GM12878 (cell line): ENCODE results near the gene ELMOD3. TPM values are rescaled to one million over a fixed set of nuclear protein-coding genes. Genes with fewer than 3 reads are reported as not detected.

Experiments
- ATAC-seq: fragments of 200-7000 bp; cut with Tn5 transposase; 3 replicates; pipeline ENCODE4 v1.9.1; 2020; ENCODE audit warnings: mild to moderate bottlenecking, moderate library complexity
- BruUV-seq: library from RNA; stranded (reverse); fragments of 400-500 nt; replicated peaks from 2 replicates; lab custom pipeline; 2021; lab: Mats Ljungman, UMichigan
- CTCF ChIA-PET: fragments of 300-600 bp; sonication (Branson Sonifier 250); formaldehyde crosslinking; extraction: SDS; loops from one replicate; lab custom pipeline; 2021; ENCODE audit warnings: inconsistent platforms; lab: Yijun Ruan, JAX
- POLR2A ChIA-PET: fragments of 350-600 bp; formaldehyde crosslinking; extraction: SDS; loops from one replicate; lab custom pipeline; 2021; ENCODE audit warnings: inconsistent platforms; lab: Charles Lee
- RAD21 ChIA-PET: fragments of 300-600 bp; sonication (Branson Sonifier 250); formaldehyde crosslinking; loops from one replicate; lab custom pipeline; 2023; ENCODE audit warnings: antibody characterized with exemption; ENCODE audit not compliant: unreplicated experiment; lab: Charles Lee
- SMC1A ChIA-PET: fragments of 300-600 bp; sonication (Branson Sonifier 250); formaldehyde crosslinking; loops from one replicate; lab custom pipeline; 2023; ENCODE audit not compliant: unreplicated experiment, uncharacterized antibody; lab: Charles Lee
- DNase-seq: peaks from one replicate; pipeline ENCODE4 v3.0.0-alpha.2; 2011; ENCODE audit warnings: low read depth, low spot score
- FAIRE-seq: peaks from 3 replicates; lab custom pipeline; 2011; peaks lifted over from hg19 to GRCh38; lab: Jason Lieb, UNC
- H2AFZ ChIP-seq: 2 replicates; pipeline ENCODE4 v1.6.0; 2011; ENCODE audit warnings: low read depth, low read length, control low read depth; ENCODE audit not compliant: control insufficient read depth
- H3K27ac ChIP-seq: 2 replicates; pipeline ENCODE4 v1.5.1; 2011; ENCODE audit warnings: control low read depth; ENCODE audit not compliant: control insufficient read depth, insufficient read depth
- H3K27me3 ChIP-seq, 2 experiments: replicated peaks in 1 of 2; 2 replicates each; pipeline versions ENCODE4 v1.6.0 to v1.6.1; 2011; ENCODE audit warnings: low read length in 1 of 2; ENCODE audit not compliant: control insufficient read depth in 2 of 2, insufficient read depth in 2 of 2
- H3K36me3 ChIP-seq, 2 experiments: 2 replicates each; pipeline ENCODE4 v1.5.1; 2011; ENCODE audit warnings: low read length in 1 of 2; ENCODE audit not compliant: control insufficient read depth in 2 of 2, insufficient read depth in 2 of 2
- H3K4me1 ChIP-seq: 2 replicates; pipeline ENCODE4 v1.6.1; 2011; ENCODE audit warnings: mild to moderate bottlenecking, low read length, moderate library complexity, mixed read lengths; ENCODE audit not compliant: control insufficient read depth, insufficient read depth
- H3K4me2 ChIP-seq: 2 replicates; pipeline ENCODE4 v1.6.0; 2011; ENCODE audit warnings: control low read depth; ENCODE audit not compliant: control insufficient read depth, insufficient read depth
- H3K4me3 ChIP-seq: fragments of 200-600 bp; sonication (generic); 2 replicates; pipeline ENCODE4 v1.5.1; 2016
- H3K79me2 ChIP-seq: 2 replicates; pipeline ENCODE4 v1.6.0; 2011; ENCODE audit warnings: low read length; ENCODE audit not compliant: control insufficient read depth, insufficient read depth
- H3K9ac ChIP-seq: 2 replicates; pipeline ENCODE4 v1.8.0; 2011; ENCODE audit warnings: low read length, control low read depth, mixed read lengths; ENCODE audit not compliant: control insufficient read depth, insufficient read depth
- H3K9me3 ChIP-seq: replicated peaks from 3 replicates; pipeline ENCODE4 v1.5.1; 2011; ENCODE audit warnings: mild to moderate bottlenecking, low read length; ENCODE audit not compliant: control insufficient read depth, insufficient read depth
- H4K20me1 ChIP-seq: 2 replicates; pipeline ENCODE4 v1.6.0; 2011; ENCODE audit not compliant: control insufficient read depth, insufficient read depth
- BCL3 ChIP-seq: IDR thresholded peaks from 2 replicates; pipeline ENCODE4 v1.6.1; 2011; ENCODE audit warnings: borderline replicate concordance, low read depth, mild to moderate bottlenecking, moderate library complexity, low read length; ENCODE audit not compliant: insufficient read depth, poor library complexity, severe bottlenecking
- BHLHE40 ChIP-seq, 2 experiments: fragments of 450-650 bp in 1 of 2; IDR thresholded peaks; 2 replicates each; pipeline ENCODE4 v1.6.1; 2011 to 2017; ENCODE audit warnings: low read depth in 2 of 2, borderline replicate concordance in 1 of 2, improper control_type of control experiment in 1 of 2, low read length in 1 of 2, mild to moderate bottlenecking in 1 of 2
- EP300 ChIP-seq, 2 experiments: fragments of 150-350 bp in 1 of 2; IDR thresholded peaks; 2 replicates each; pipeline ENCODE4 v1.6.1; 2011 to 2012; ENCODE audit warnings: low read depth in 2 of 2, low read length in 2 of 2, borderline replicate concordance in 1 of 2, improper control_type of control experiment in 1 of 2, inconsistent platforms in 1 of 2; ENCODE audit not compliant: control insufficient read depth in 1 of 2
- GABPA ChIP-seq: IDR thresholded peaks from 2 replicates; pipeline ENCODE4 v1.6.1; 2014; ENCODE audit warnings: antibody characterized with exemption, low read depth, mild to moderate bottlenecking, inconsistent platforms
- NBN ChIP-seq: fragments of 450-650 bp; IDR thresholded peaks from 2 replicates; pipeline ENCODE4 v1.6.1; 2016
- NR2C1 ChIP-seq: fragments of 450-650 bp; IDR thresholded peaks from 2 replicates; pipeline ENCODE4 v1.6.1; 2017; ENCODE audit warnings: antibody characterized with exemption, mild to moderate bottlenecking, moderate library complexity
- NR2C2 ChIP-seq: IDR thresholded peaks from 2 replicates; pipeline ENCODE4 v1.6.1; 2011; ENCODE audit warnings: borderline replicate concordance, low read depth; ENCODE audit not compliant: control insufficient read depth, insufficient read length
- POLR2A ChIP-seq: IDR thresholded peaks from 2 replicates; pipeline ENCODE4 v1.6.1; 2011; ENCODE audit warnings: low read depth, mild to moderate bottlenecking, low read length
- RFX5 ChIP-seq: IDR thresholded peaks from 2 replicates; pipeline ENCODE4 v1.6.1; 2011; ENCODE audit warnings: low read depth, low read length, improper control_type of control experiment
- SIX5 ChIP-seq: IDR thresholded peaks from 2 replicates; pipeline ENCODE4 v1.6.1; 2011; ENCODE audit warnings: mild to moderate bottlenecking, low read depth, low read length, moderate library complexity; ENCODE audit not compliant: severe bottlenecking
- ZNF24 ChIP-seq: fragments of 450-650 bp; IDR thresholded peaks from 2 replicates; pipeline ENCODE4 v1.6.1; 2017; ENCODE audit warnings: antibody characterized with exemption, mild to moderate bottlenecking
- ZNF384 ChIP-seq: IDR thresholded peaks from 2 replicates; pipeline ENCODE4 v1.6.1; 2012; ENCODE audit warnings: low read depth, mild to moderate bottlenecking, low read length, improper control_type of control experiment, borderline replicate concordance
- ZSCAN29 ChIP-seq: fragments of 450-650 bp; IDR thresholded peaks from 2 replicates; pipeline ENCODE4 v1.6.1; 2017; ENCODE audit warnings: mild to moderate bottlenecking, moderate library complexity
- WGBS: methylation state at CpG from one replicate; pipeline ENCODE4 v1.1.6; 2016; ENCODE audit warnings: low lambda C conversion rate; ENCODE audit not compliant: insufficient replicate concordance, insufficient coverage; ENCODE audit errors: missing lambda C conversion rate; 5-methylcytosine and 5-hydroxymethylcytosine counted together
- in situ Hi-C: fragments of 300-500 bp; cut with MboI; formaldehyde crosslinking; loops from 9 replicates; pipeline ENCODE4 v1.14.3; 2018; ENCODE audit warnings: mixed read lengths
- intact Hi-C: fragments of 100-400 bp; cut with micrococcal nuclease; formaldehyde crosslinking; loops from one replicate; pipeline ENCODE4 v1.14.2; 2022; ENCODE audit not compliant: unreplicated experiment
- polyA plus RNA-seq, 11 experiments: library from polyadenylated mRNA; depleted of rRNA in 4 of 11; unstranded in 6 of 11; stranded (reverse) in 5 of 11; fragments of >200 nt; fragmentation: Nextera tagmentation in 4 of 11; fragmentation: Illumina TruSeq in 1 of 11; extraction: Ambion mirVana in 4 of 11; extraction: Trizol in 1 of 11; gene quantifications; 1 replicate in 1 of 11; 2 replicates in 10 of 11; pipeline versions ENCODE4 v1.2.1 to v1.2.3, GENCODE V29; 2011 to 2016; ENCODE audit warnings: inconsistent platforms in 2 of 11, missing spikeins in 2 of 11, low read depth in 1 of 11
- total RNA-seq, 4 experiments: library from RNA; depleted of rRNA in 3 of 4; stranded (reverse); fragments of >200 nt in 3 of 4; fragmentation: Illumina TruSeq in 1 of 4; extraction: Trizol in 1 of 4; gene quantifications; 2 replicates each; pipeline versions ENCODE4 v1.2.1 to v1.2.3, GENCODE V29; 2013 to 2021
- TF ChIP-seq, protein P1 (sequence below): fragments of 450-650 bp; IDR thresholded peaks from 2 replicates; pipeline ENCODE4 v1.6.1; 2018; ENCODE audit warnings: mild to moderate bottlenecking, low read depth, moderate library complexity; ENCODE audit not compliant: partially characterized antibody
- TF ChIP-seq, protein P2 (sequence below): IDR thresholded peaks from 2 replicates; pipeline ENCODE4 v1.6.1; 2012; ENCODE audit warnings: low read depth, low read length, improper control_type of control experiment
- TF ChIP-seq, protein P3 (sequence below): fragments of 150-350 bp; IDR thresholded peaks from 2 replicates; pipeline ENCODE4 v1.6.1; 2016; ENCODE audit warnings: low read depth, low read length

The ELMOD3 gene
- total and polyA plus RNA-seq, 10 of the 15 experiments (the other 5 are each of a cell fraction or from before 2014, with no cell fraction given), result 1.2 to 19.1 (median 12.5) TPM

GRCh38 chr2:85439986-85440385 lies 85.4 kb downstream of the ELMOD3 start:
- Histone ChIP-seq H4K20me1 (no peaks in the 10 kb centered on the region), H3K4me3 (no peak overlapping the region), H3K9ac (no peak overlapping the region), H3K9me3 (no peaks in the 10 kb centered on the region), H3K4me1 (peaks cover 8% of the 10 kb centered on the region; the same call in 1 of the 2 replicates), H3K36me3 (no peaks in the 10 kb centered on the region), H3K4me2 (no peak overlapping the region), H3K79me2 (no peaks in the 10 kb centered on the region), H3K27me3 (no peaks in the 10 kb centered on the region), H3K27ac (no peak overlapping the region), H2AFZ (no peak overlapping the region)
- CTCF ChIA-PET, result no interaction called here
- 7% methylated on average over 6 of the region's 7 CpGs for WGBS
- POLR2A ChIA-PET, result no interaction called here
- no peak for ATAC-seq
- BruUV-seq, result no TSS peak
- intact Hi-C loops, result no loop called here
- DNase-seq, result no peak
- in situ Hi-C loops, result no loop called here
- RAD21 ChIA-PET, result interaction anchor here (0.6 to 1.7 kb wide), 2 partner anchors 81 to 111 kb away, joined by 3 to 5 read pairs; no protein-coding TSS in a partner anchor
- no peak for FAIRE-seq
- SMC1A ChIA-PET, result interaction anchor here (1.1 kb wide), 1 partner anchor 112 kb away, joined by 3 read pairs; no protein-coding TSS in a partner anchor
- TF ChIP-seq ZNF24 (no peak), BHLHE40 (IDR thresholded peaks at IDR 0.05; ENCODE audit: borderline replicate concordance in 1 of 2, low read depth in 2 of 2, low read length in 1 of 2) (no peak), GABPA (no peak), ZSCAN29 (no peak), NBN (no peak), SIX5 (no peak), NR2C1 (no peak), RFX5 (no peak), BCL3 (no peak), NR2C2 (no peak), EP300 (IDR thresholded peaks at IDR 0.05; ENCODE audit: borderline replicate concordance in 1 of 2, control insufficient read depth in 1 of 2, low read depth in 2 of 2, low read length in 2 of 2) (no peak), POLR2A (no peak), ZNF384 (no peak)
- TF ChIP-seq, protein P1, sequence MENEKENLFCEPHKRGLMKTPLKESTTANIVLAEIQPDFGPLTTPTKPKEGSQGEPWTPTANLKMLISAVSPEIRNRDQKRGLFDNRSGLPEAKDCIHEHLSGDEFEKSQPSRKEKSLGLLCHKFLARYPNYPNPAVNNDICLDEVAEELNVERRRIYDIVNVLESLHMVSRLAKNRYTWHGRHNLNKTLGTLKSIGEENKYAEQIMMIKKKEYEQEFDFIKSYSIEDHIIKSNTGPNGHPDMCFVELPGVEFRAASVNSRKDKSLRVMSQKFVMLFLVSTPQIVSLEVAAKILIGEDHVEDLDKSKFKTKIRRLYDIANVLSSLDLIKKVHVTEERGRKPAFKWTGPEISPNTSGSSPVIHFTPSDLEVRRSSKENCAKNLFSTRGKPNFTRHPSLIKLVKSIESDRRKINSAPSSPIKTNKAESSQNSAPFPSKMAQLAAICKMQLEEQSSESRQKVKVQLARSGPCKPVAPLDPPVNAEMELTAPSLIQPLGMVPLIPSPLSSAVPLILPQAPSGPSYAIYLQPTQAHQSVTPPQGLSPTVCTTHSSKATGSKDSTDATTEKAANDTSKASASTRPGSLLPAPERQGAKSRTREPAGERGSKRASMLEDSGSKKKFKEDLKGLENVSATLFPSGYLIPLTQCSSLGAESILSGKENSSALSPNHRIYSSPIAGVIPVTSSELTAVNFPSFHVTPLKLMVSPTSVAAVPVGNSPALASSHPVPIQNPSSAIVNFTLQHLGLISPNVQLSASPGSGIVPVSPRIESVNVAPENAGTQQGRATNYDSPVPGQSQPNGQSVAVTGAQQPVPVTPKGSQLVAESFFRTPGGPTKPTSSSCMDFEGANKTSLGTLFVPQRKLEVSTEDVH, result no peak
- TF ChIP-seq, protein P2, sequence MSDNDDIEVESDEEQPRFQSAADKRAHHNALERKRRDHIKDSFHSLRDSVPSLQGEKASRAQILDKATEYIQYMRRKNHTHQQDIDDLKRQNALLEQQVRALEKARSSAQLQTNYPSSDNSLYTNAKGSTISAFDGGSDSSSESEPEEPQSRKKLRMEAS, result no peak
- TF ChIP-seq, protein P3, sequence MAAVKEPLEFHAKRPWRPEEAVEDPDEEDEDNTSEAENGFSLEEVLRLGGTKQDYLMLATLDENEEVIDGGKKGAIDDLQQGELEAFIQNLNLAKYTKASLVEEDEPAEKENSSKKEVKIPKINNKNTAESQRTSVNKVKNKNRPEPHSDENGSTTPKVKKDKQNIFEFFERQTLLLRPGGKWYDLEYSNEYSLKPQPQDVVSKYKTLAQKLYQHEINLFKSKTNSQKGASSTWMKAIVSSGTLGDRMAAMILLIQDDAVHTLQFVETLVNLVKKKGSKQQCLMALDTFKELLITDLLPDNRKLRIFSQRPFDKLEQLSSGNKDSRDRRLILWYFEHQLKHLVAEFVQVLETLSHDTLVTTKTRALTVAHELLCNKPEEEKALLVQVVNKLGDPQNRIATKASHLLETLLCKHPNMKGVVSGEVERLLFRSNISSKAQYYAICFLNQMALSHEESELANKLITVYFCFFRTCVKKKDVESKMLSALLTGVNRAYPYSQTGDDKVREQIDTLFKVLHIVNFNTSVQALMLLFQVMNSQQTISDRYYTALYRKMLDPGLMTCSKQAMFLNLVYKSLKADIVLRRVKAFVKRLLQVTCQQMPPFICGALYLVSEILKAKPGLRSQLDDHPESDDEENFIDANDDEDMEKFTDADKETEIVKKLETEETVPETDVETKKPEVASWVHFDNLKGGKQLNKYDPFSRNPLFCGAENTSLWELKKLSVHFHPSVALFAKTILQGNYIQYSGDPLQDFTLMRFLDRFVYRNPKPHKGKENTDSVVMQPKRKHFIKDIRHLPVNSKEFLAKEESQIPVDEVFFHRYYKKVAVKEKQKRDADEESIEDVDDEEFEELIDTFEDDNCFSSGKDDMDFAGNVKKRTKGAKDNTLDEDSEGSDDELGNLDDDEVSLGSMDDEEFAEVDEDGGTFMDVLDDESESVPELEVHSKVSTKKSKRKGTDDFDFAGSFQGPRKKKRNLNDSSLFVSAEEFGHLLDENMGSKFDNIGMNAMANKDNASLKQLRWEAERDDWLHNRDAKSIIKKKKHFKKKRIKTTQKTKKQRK, result no peak
